PC-3 (cell line): ENCODE measurements around the gene FAM118B. TPM values are rescaled to one million over a fixed set of nuclear protein-coding genes. Genes with fewer than 3 reads are reported as not detected.

Experiments used
- ATAC-seq: fragments of 200-7000 bp; cut with Tn5 transposase; 2 replicates; pipeline ENCODE4 v1.9.1; 2020; ENCODE audit warnings: mild to moderate bottlenecking, moderate library complexity
- BruUV-seq: library from RNA; stranded (reverse); fragments of 400-500 nt; replicated peaks from 2 replicates; lab custom pipeline; 2021; lab: Mats Ljungman, UMichigan
- CTCF ChIA-PET: fragments of 300-600 bp; sonication (Branson Sonifier 250); formaldehyde crosslinking; loops from one replicate; lab custom pipeline; 2022; ENCODE audit warnings: antibody characterized with exemption; lab: Charles Lee
- POLR2A ChIA-PET: fragments of 300-600 bp; sonication (Branson Sonifier 250); formaldehyde crosslinking; loops from one replicate; lab custom pipeline; 2022; ENCODE audit warnings: antibody characterized with exemption; ENCODE audit not compliant: unreplicated experiment; lab: Charles Lee
- DNase-seq: peaks from one replicate; pipeline ENCODE4 v3.0.0-alpha.2; 2015
- H2AFZ ChIP-seq: fragments of 300-600 bp; sonication (generic); 2 replicates; pipeline ENCODE4 v1.6.0; 2016; ENCODE audit warnings: antibody characterized with exemption, low read length
- H3F3A ChIP-seq: fragments of 300-600 bp; sonication (generic); one replicate; pipeline ENCODE4 v1.6.0; 2017; ENCODE audit warnings: antibody characterized with exemption, low read length, control low read depth, mild to moderate bottlenecking; ENCODE audit not compliant: unreplicated experiment
- H3K27ac ChIP-seq: fragments of 300-600 bp; sonication (generic); 2 replicates; pipeline ENCODE4 v1.5.1; 2016; ENCODE audit warnings: mild to moderate bottlenecking, low read length
- H3K27me3 ChIP-seq: fragments of 300-600 bp; sonication (generic); 2 replicates; pipeline ENCODE4 v1.6.1; 2016; ENCODE audit warnings: low read length, mixed read lengths
- H3K36me3 ChIP-seq: fragments of 300-600 bp; sonication (generic); 2 replicates; pipeline ENCODE4 v1.6.1; 2016; ENCODE audit warnings: low read depth, mixed run types, low read length, mixed read lengths
- H3K4me1 ChIP-seq: fragments of 300-600 bp; sonication (generic); 2 replicates; pipeline ENCODE4 v1.5.1; 2016; ENCODE audit warnings: low read length; ENCODE audit not compliant: insufficient read depth
- H3K4me2 ChIP-seq: fragments of 300-600 bp; sonication (generic); 2 replicates; pipeline ENCODE4 v1.6.0; 2016; ENCODE audit warnings: low read length
- H3K4me3 ChIP-seq: fragments of 300-600 bp; sonication (generic); 2 replicates; pipeline ENCODE4 v1.5.1; 2016; ENCODE audit warnings: mild to moderate bottlenecking, low read length, mixed read lengths
- H3K79me2 ChIP-seq: fragments of 300-600 bp; sonication (generic); 2 replicates; pipeline ENCODE4 v1.6.1; 2017; ENCODE audit warnings: low read length, mixed read lengths
- H3K9ac ChIP-seq: fragments of 300-600 bp; sonication (generic); 2 replicates; pipeline ENCODE4 v1.6.0; 2016; ENCODE audit warnings: mild to moderate bottlenecking, low read length
- H3K9me2 ChIP-seq: fragments of 300-600 bp; sonication (generic); replicated peaks from 2 replicates; pipeline ENCODE4 v1.6.1; 2016; ENCODE audit warnings: mixed run types, low read length, mixed read lengths
- H3K9me3 ChIP-seq: fragments of 300-600 bp; sonication (generic); 2 replicates; pipeline ENCODE4 v1.6.1; 2016; ENCODE audit warnings: low read length, mixed read lengths
- H4K20me1 ChIP-seq: fragments of 300-600 bp; sonication (generic); 2 replicates; pipeline ENCODE4 v1.6.1; 2016; ENCODE audit warnings: low read length, mixed read lengths
- CTCF ChIP-seq: fragments of 300-600 bp; sonication (generic); conservative IDR thresholded peaks from 2 replicates; pipeline ENCODE4 v1.5.1; 2017; ENCODE audit warnings: antibody characterized with exemption, low read depth, mild to moderate bottlenecking, low read length
- EZH2 ChIP-seq: fragments of 300-600 bp; sonication (generic); IDR thresholded peaks from one replicate; pipeline ENCODE4 v1.6.1; 2017; ENCODE audit warnings: antibody characterized with exemption, mild to moderate bottlenecking, low read length; ENCODE audit not compliant: unreplicated experiment
- EZH2phosphoT487 ChIP-seq: fragments of 300-600 bp; sonication (generic); IDR thresholded peaks from 2 replicates; pipeline ENCODE4 v1.6.1; 2018; ENCODE audit warnings: mild to moderate bottlenecking, antibody characterized with exemption, low read length, borderline replicate concordance
- intact Hi-C: fragments of 100-400 bp; cut with micrococcal nuclease; formaldehyde crosslinking; loops from 2 replicates; pipeline ENCODE4 v1.9.0; 2023
- total RNA-seq: library from RNA; depleted of rRNA; stranded (reverse); fragments of >200 nt; gene quantifications from 2 replicates; pipeline ENCODE4 v1.2.3, GENCODE V29; 2014

The FAM118B gene
- total RNA-seq, 1 experiment from 2014 or later: 24.3 TPM

GRCh38 chr11:126267650-126268049 lies 56.1 kb downstream of the FAM118B start:
- 0 out of 2 replicates have a peak overlapping the region, but pooled peaks have one; percentile 61 for H3K27ac ChIP-seq
- BruUV-seq: TSS peak; percentile 44
- H3K9me2 ChIP-seq: no peaks in the 10 kb centered on the region
- no peak overlapping the region for H2AFZ ChIP-seq
- intact Hi-C loops: loop anchor here (1.0 to 2.0 kb wide), 2 partner anchors 35 to 56 kb away; partner anchors contain the start of genes FAM118B and RPUSD4
- peaks cover 5% of the 10 kb centered on the region; the same call in 1 of the 2 replicates for H4K20me1 ChIP-seq
- no peaks in the 10 kb centered on the region for H3K9me3 ChIP-seq
- peaks cover 55% of the 10 kb centered on the region for H3K36me3 ChIP-seq
- CTCF ChIA-PET: no interaction called here
- peaks cover 58% of the 10 kb centered on the region for H3K79me2 ChIP-seq
- no peaks in the 10 kb centered on the region for H3K27me3 ChIP-seq
- POLR2A ChIA-PET: no interaction called here
- H3K4me3 ChIP-seq: peak overlapping the region; percentile 96
- peak overlapping the region; percentile 96 for H3K4me2 ChIP-seq
- no peak for DNase-seq
- peak overlapping the region; percentile 97 for H3K9ac ChIP-seq
- no peak for TF ChIP-seq CTCF
- no peak for TF ChIP-seq EZH2phosphoT487
- TF ChIP-seq EZH2: no peak
- H3F3A ChIP-seq: no peaks in the 10 kb centered on the region
- no peak for ATAC-seq
- peaks cover 10% of the 10 kb centered on the region for H3K4me1 ChIP-seq

DNA sequence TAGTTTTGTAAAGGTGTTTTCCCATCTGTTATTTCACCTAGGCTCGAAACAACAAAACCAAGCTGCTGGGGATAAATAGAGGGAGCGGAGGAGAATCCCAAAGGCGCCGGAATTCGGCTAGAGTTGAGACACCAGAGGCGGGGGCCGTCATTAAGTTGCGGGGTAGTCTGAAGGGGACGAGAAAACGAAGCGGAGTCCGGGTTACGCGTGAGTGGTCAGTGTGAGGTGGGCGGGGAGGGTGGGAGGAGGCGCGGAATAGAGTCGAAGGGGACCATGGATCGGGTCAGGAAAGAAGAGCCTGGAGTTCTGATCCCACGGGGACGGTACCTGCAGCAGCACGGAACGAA lies 56.8 kb downstream of the FAM118B start:
- no peaks in the 10 kb centered on the region for H3K9me2 ChIP-seq
- DNase-seq: no peak
- peak overlapping the region; percentile 96 for H3K4me3 ChIP-seq
- peak overlapping the region; percentile 96 for H3K4me2 ChIP-seq
- ATAC-seq: peak; percentile 33
- H3K36me3 ChIP-seq: peaks cover 53% of the 10 kb centered on the region
- no peaks in the 10 kb centered on the region for H3K27me3 ChIP-seq
- peak overlapping the region; percentile 97 for H3K9ac ChIP-seq
- intact Hi-C loops: loop anchor here (1.0 to 2.0 kb wide), 2 partner anchors 36 to 57 kb away; partner anchors contain the start of genes FAM118B and RPUSD4
- H3K27ac ChIP-seq: peak overlapping the region; percentile 61
- no peaks in the 10 kb centered on the region for H3K9me3 ChIP-seq
- H3F3A ChIP-seq: no peaks in the 10 kb centered on the region
- peaks cover 10% of the 10 kb centered on the region for H3K4me1 ChIP-seq
- CTCF ChIA-PET: no interaction called here
- H4K20me1 ChIP-seq: peaks cover 5% of the 10 kb centered on the region; the same call in 1 of the 2 replicates
- peaks cover 58% of the 10 kb centered on the region for H3K79me2 ChIP-seq
- POLR2A ChIA-PET: interaction anchor here (0.5 to 0.6 kb wide), 2 partner anchors 40 to 42 kb away, joined by 6 to 8 read pairs; no protein-coding TSS in a partner anchor
- H2AFZ ChIP-seq: peak overlapping the region; percentile 52; the same call in 1 of the 2 replicates
- no TSS peak for BruUV-seq
- no peak for TF ChIP-seq EZH2
- TF ChIP-seq CTCF: no peak
- TF ChIP-seq EZH2phosphoT487: no peak
